ENCODE results near the gene OR10W1.

- no peak for TF ChIP-seq EZH2 (IDR thresholded peaks at IDR 0.05; ENCODE audit: borderline replicate concordance, insufficient read depth, low read depth, low read length, poor library complexity, severe bottlenecking)
- TF ChIP-seq CTCF (IDR thresholded peaks at IDR 0.05), result no peak
These were observed 40.0 kb downstream of the OR10W1 start for GRCh38 chr11:58227956-58228615.
